Gastrocnemius medialis (tissue), 4 donors: ENCODE measurements around the gene CD28.

Experiments used
- CTCF ChIP-seq, 5 experiments: fragments of 450-650 bp in 3 of 5; fragments of 200-600 bp in 2 of 5; sonication (generic) in 2 of 5; IDR thresholded peaks in 4 of 5; conservative IDR thresholded peaks in 1 of 5; 1 replicate in 4 of 5; 2 replicates in 1 of 5; pipeline ENCODE4 v1.5.1; 2016 to 2019; ENCODE audit warnings: antibody characterized with exemption in 5 of 5, mild to moderate bottlenecking in 3 of 5, moderate library complexity in 3 of 5
- POLR2A ChIP-seq, 2 donors: fragments of 450-650 bp; IDR thresholded peaks; one replicate each; pipeline ENCODE4 v1.6.1; 2017; ENCODE audit warnings: antibody characterized with exemption in 2 of 2, mild to moderate bottlenecking in 2 of 2, moderate library complexity in 2 of 2

- TF ChIP-seq CTCF (IDR thresholded peaks at IDR 0.05 in 4 of 5, conservative IDR thresholded peaks at IDR 0.05 in 1 of 5), result no peak
- TF ChIP-seq POLR2A (IDR thresholded peaks at IDR 0.05), result no peak
These were observed 16.9 kb upstream of the CD28 start for GRCh38 chr2:203689426-203690116.
